Bronchial smooth muscle cell (primary cell): ENCODE results near the gene TAS2R20. TPM values are rescaled to one million over a fixed set of nuclear protein-coding genes. Genes with fewer than 3 reads are reported as not detected.

Source experiments
- total RNA-seq: library from RNA; depleted of rRNA; stranded (reverse); fragments of >200 nt; gene quantifications from 2 replicates; pipeline ENCODE4 v1.2.1, GENCODE V29; 2014

The TAS2R20 gene, protein sequence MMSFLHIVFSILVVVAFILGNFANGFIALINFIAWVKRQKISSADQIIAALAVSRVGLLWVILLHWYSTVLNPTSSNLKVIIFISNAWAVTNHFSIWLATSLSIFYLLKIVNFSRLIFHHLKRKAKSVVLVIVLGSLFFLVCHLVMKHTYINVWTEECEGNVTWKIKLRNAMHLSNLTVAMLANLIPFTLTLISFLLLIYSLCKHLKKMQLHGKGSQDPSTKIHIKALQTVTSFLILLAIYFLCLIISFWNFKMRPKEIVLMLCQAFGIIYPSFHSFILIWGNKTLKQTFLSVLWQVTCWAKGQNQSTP
- 1.6 and 2.5 TPM in 2 replicates for total RNA-seq

DNA sequence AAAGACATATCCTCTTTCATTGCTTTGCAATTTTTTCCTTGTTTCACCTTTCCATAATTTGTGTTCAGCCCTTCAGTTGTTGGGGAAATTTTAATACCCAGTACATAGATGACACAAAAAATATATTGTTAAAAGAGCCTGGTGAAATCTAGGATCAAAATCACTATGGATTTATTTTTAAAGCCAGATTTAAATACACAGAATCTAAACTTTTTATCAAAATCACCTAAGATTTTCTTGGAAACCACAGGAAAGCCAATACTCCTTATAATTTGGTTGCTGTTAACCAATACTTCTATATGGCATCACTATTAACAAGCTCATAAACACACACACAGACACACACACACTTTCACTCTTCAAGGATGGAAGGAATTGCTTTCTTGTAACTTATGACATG is at the start of gene TAS2R20:
TAS2R20 (minus strand) TSS at position 101 of the 400 bp plus-strand sequence. CDS start 429 bp downstream, outside the sequence.

DNA sequence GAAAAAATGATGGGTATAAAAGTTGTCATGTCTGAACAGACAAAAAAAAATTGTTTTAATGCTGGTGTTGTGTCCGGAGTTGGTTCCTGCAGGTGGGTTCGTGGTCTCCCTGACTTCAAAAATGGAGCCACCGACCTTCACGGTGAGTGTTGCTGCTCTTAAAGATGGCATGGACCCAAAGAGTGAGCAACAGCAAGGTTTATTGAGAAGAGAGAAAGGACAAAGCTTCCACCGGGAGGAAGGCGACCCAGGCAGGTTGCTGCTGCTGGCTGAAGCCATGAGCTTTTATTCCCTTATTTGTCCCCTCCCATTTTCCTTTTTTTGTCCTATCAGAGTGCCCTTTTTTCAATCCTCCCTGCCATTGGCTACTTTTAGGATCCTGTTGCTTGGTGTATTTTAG is 33.2 kb upstream of the TAS2R20 start, which contains the start of gene TAS2R31:
TAS2R31 (minus strand) TSS at position 101 of the 400 bp plus-strand sequence; CDS start at position 29, 72 bp downstream.

DNA sequence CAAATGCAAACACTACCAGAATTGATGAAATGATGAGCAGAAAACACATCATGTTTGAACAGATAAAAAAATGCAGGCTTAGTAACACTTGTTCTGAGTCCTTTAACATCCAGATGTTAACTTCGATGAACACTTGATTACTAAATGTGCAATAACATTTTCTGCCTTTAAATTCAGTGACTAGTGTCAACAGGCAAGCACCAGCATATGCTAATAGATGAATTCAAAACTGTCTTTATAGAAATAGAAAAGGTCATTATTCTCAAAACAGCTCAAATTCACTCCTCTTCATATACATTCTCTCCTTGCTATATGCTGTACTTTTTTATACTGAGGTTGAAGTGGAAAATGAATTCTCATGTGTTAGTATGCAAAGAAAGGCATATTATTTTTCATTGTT is 24.4 kb upstream of the TAS2R20 start, which contains the start of gene TAS2R19:
TAS2R19 (minus strand) TSS at position 101 of the 400 bp plus-strand sequence; CDS start at position 52, 49 bp downstream.

DNA sequence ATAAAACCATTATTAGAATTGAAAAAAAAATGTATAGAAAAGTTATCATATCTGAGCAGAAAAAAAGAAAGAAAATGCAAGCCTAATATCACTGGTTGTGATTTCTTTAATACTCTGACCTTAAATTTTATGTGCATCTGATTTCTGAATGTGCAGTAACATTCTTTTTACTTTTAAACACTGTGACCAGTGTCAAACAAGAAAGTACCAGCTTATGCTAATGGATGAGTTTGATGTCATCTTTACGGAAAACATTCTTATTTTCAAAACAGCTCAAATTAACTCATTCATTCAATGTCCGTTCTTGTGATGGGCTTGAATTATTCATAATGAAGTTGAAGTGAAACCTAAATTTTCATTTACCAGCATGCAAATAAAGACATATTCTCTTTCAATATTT is 11.3 kb downstream of the TAS2R20 start, which contains the start of gene TAS2R50:
TAS2R50 (minus strand) TSS at position 101 of the 400 bp plus-strand sequence; CDS start at position 49, 52 bp downstream.

Other genes starting within 250 kb of the TAS2R20 start
- gene TAS2R7, start 195.7 kb downstream of the TAS2R20 start, total RNA-seq: not detected in 2 replicates
- gene TAS2R8, start 191.0 kb downstream of the TAS2R20 start, total RNA-seq: 0.26 TPM in 1 of 2 replicates, not detected in the other
- gene TAS2R9, start 188.1 kb downstream of the TAS2R20 start, total RNA-seq: 0.09 and 0.16 TPM in 2 replicates
- 0.60 and 1.3 TPM in 2 replicates for gene TAS2R10, start 171.9 kb downstream of the TAS2R20 start, total RNA-seq
- gene PRR4, start 148.8 kb downstream of the TAS2R20 start, total RNA-seq: 0.32 and 0.60 TPM in 2 replicates
- 15.9 and 21.0 TPM in 2 replicates for gene PRH1, start 114.0 kb downstream of the TAS2R20 start, total RNA-seq
- 0.69 and 0.95 TPM in 2 replicates for gene TAS2R13, start 88.7 kb downstream of the TAS2R20 start, total RNA-seq
- gene PRH2, start 69.1 kb downstream of the TAS2R20 start, total RNA-seq: 0.63 TPM in 1 of 2 replicates, not detected in the other
- 1.7 and 2.0 TPM in 2 replicates for gene TAS2R14, start 59.0 kb downstream of the TAS2R20 start, total RNA-seq
- 1.5 and 1.7 TPM in 2 replicates for gene TAS2R50, start 11.4 kb downstream of the TAS2R20 start, total RNA-seq
- gene TAS2R19, start 24.3 kb upstream of the TAS2R20 start, total RNA-seq: 3.9 and 4.6 TPM in 2 replicates
- 1.6 and 3.0 TPM in 2 replicates for gene TAS2R31, start 33.1 kb upstream of the TAS2R20 start, total RNA-seq
- 1.2 and 1.7 TPM in 2 replicates for gene TAS2R46, start 64.0 kb upstream of the TAS2R20 start, total RNA-seq
- 0.63 and 1.0 TPM in 2 replicates for gene TAS2R43, start 94.0 kb upstream of the TAS2R20 start, total RNA-seq
- gene TAS2R30, start 136.3 kb upstream of the TAS2R20 start, total RNA-seq: 2.2 and 3.5 TPM in 2 replicates
- gene SMIM10L1, start 172.9 kb upstream of the TAS2R20 start, total RNA-seq: 2.7 and 3.9 TPM in 2 replicates
- gene TAS2R42, start 188.6 kb upstream of the TAS2R20 start, total RNA-seq: not detected in 2 replicates